ENCODE data around the gene ETS2. TPM values are rescaled to one million over a fixed set of nuclear protein-coding genes. Genes with fewer than 3 reads are reported as not detected.

The ETS2 gene
- total RNA-seq, 1 donor from 2014 or later, result 42.2 TPM

- DNase-seq (ENCODE audit: extremely low spot score, unreplicated experiment), result no peak
- peaks cover 29% of the 10 kb centered on the region for H3K4me1 Mint-ChIP-seq (ENCODE audit: unreplicated experiment)
- no peaks in the 10 kb centered on the region for H3K36me3 Mint-ChIP-seq
- peak overlapping the region; percentile 89 for H3K27ac Mint-ChIP-seq
- peaks cover 3% of the 10 kb centered on the region for H3K9me3 Mint-ChIP-seq
- TF ChIP-seq CTCF (conservative IDR thresholded peaks at IDR 0.05), result no peak
- no peak overlapping the region for H3K4me3 Mint-ChIP-seq
- peaks cover 4% of the 10 kb centered on the region for H3K27me3 Mint-ChIP-seq
These were observed 7.6 kb upstream of the ETS2 start for GRCh38 chr21:38798081-38798480.

GRCh38 chr21:38798481-38798882 is 7.2 kb upstream of the ETS2 start:
- Mint-ChIP-seq H3K27ac (peak overlapping the region; percentile 89), H3K4me1 (ENCODE audit: unreplicated experiment) (peaks cover 30% of the 10 kb centered on the region), H3K9me3 (peaks cover 3% of the 10 kb centered on the region), H3K36me3 (no peaks in the 10 kb centered on the region), H3K27me3 (peaks cover 4% of the 10 kb centered on the region), H3K4me3 (no peak overlapping the region)
- no peak for DNase-seq (ENCODE audit: extremely low spot score, unreplicated experiment)
- TF ChIP-seq CTCF (conservative IDR thresholded peaks at IDR 0.05), result no peak

- Mint-ChIP-seq H3K27me3 (peaks cover 4% of the 10 kb centered on the region), H3K9me3 (no peaks in the 10 kb centered on the region), H3K4me1 (ENCODE audit: unreplicated experiment) (peaks cover 28% of the 10 kb centered on the region), H3K36me3 (no peaks in the 10 kb centered on the region), H3K27ac (no peak overlapping the region), H3K4me3 (no peak overlapping the region)
- no peak for DNase-seq (ENCODE audit: extremely low spot score, unreplicated experiment)
- TF ChIP-seq CTCF (conservative IDR thresholded peaks at IDR 0.05), result no peak
These were observed 5.5 kb upstream of the ETS2 start for GRCh38 chr21:38800046-38800758.

GRCh38 chr21:38800924-38801744 is 4.6 kb upstream of the ETS2 start:
- no peaks in the 10 kb centered on the region for H3K9me3 Mint-ChIP-seq
- H3K27ac Mint-ChIP-seq, result peak overlapping the region; percentile 41
- peaks cover 4% of the 10 kb centered on the region for H3K27me3 Mint-ChIP-seq
- H3K4me1 Mint-ChIP-seq (ENCODE audit: unreplicated experiment), result peaks cover 28% of the 10 kb centered on the region
- no peaks in the 10 kb centered on the region for H3K36me3 Mint-ChIP-seq
- TF ChIP-seq CTCF (conservative IDR thresholded peaks at IDR 0.05), result no peak
- no peak for DNase-seq (ENCODE audit: extremely low spot score, unreplicated experiment)
- H3K4me3 Mint-ChIP-seq, result no peak overlapping the region

GRCh38 chr21:38802050-38803026 is 3.4 kb upstream of the ETS2 start:
- no peak for DNase-seq (ENCODE audit: extremely low spot score, unreplicated experiment)
- Mint-ChIP-seq H3K27me3 (no peaks in the 10 kb centered on the region), H3K36me3 (no peaks in the 10 kb centered on the region), H3K4me3 (no peak overlapping the region), H3K9me3 (no peaks in the 10 kb centered on the region), H3K27ac (peak overlapping the region; percentile 2), H3K4me1 (ENCODE audit: unreplicated experiment) (peaks cover 21% of the 10 kb centered on the region)
- no peak for TF ChIP-seq CTCF (conservative IDR thresholded peaks at IDR 0.05)

Measured in type B pancreatic cell (in vitro differentiated cells).